Mesodermal cell (in vitro differentiated cells): ENCODE data around the gene FAM199X.

Source experiments
- H3K27ac ChIP-seq: 2 replicates; pipeline ENCODE4 v1.7.0; 2013; ENCODE audit warnings: mild to moderate bottlenecking, low read depth, low read length, moderate library complexity; ENCODE audit not compliant: severe bottlenecking
- H3K36me3 ChIP-seq: 2 replicates; pipeline ENCODE4 v1.7.1; 2013; ENCODE audit warnings: mild to moderate bottlenecking, low read length, moderate library complexity; ENCODE audit not compliant: control insufficient read depth, insufficient read depth
- H3K4me1 ChIP-seq: one replicate; pipeline ENCODE4 v1.7.1; 2013; ENCODE audit warnings: mild to moderate bottlenecking, low read length; ENCODE audit not compliant: insufficient read depth, control insufficient read depth, poor library complexity, severe bottlenecking
- H3K4me3 ChIP-seq: 2 replicates; pipeline ENCODE4 v1.7.0; 2013; ENCODE audit warnings: low read length, control low read depth, mild to moderate bottlenecking; ENCODE audit not compliant: insufficient read depth, poor library complexity, severe bottlenecking; ENCODE audit errors: extremely low read depth
- H3K9me3 ChIP-seq: 2 replicates; pipeline ENCODE4 v1.7.1; 2013; ENCODE audit warnings: mild to moderate bottlenecking, low read length, moderate library complexity; ENCODE audit not compliant: control insufficient read depth
- whole genome bisulfite sequencing, 2 experiments: methylation state at CpG; one replicate each; pipeline ENCODE4 v1.1.5; 2013; ENCODE audit warnings: missing lambda C conversion rate in 2 of 2; ENCODE audit not compliant: insufficient coverage in 2 of 2; 5-methylcytosine and 5-hydroxymethylcytosine counted together

Gene FAM199X

GRCh38 chrX:104141087-104141760 is 25.0 kb upstream of the FAM199X start:
- Histone ChIP-seq H3K36me3 (no peaks in the 10 kb centered on the region), H3K4me3 (no peak overlapping the region), H3K27ac (no peak overlapping the region), H3K9me3 (no peaks in the 10 kb centered on the region), H3K4me1 (no peaks in the 10 kb centered on the region)
- 80 to 96% methylated on average over 1 to 5 of the region's 8 CpGs for WGBS, 2 experiments

- Histone ChIP-seq H3K4me1 (no peaks in the 10 kb centered on the region), H3K27ac (no peak overlapping the region)
- WGBS, 2 experiments = 20% methylated on average over 1 of the region's 1 CpG; no CpG with 5 or more reads in 1 of the 2 experiments
These were observed 15.2 kb upstream of the FAM199X start for GRCh38 chrX:104151037-104151436.

GRCh38 chrX:104156630-104157529 is 9.4 kb upstream of the FAM199X start, which contains the start of gene SLC25A53:
Gene SLC25A53, minus strand, starts transcription at chrX:104157009. Its CDS starts 51,752 bp downstream, at chrX:104105257.
- Histone ChIP-seq H3K36me3 (no peaks in the 10 kb centered on the region), H3K4me1 (no peaks in the 10 kb centered on the region), H3K9me3 (no peaks in the 10 kb centered on the region), H3K27ac (peak within 1 kb of the TSS; percentile 86), H3K4me3 (peak within 1 kb of the TSS; percentile 55)
- WGBS, 2 experiments = 0% methylated on average over 8 to 19 of the region's 44 CpGs

More at GRCh38 chrX:104151037-104151436, 15.2 kb upstream of the FAM199X start:
- Histone ChIP-seq H3K4me3 (no peak overlapping the region), H3K9me3 (no peaks in the 10 kb centered on the region), H3K36me3 (no peaks in the 10 kb centered on the region)

GRCh38 chrX:104166735-104167436 is 633 bp downstream of the FAM199X start:
- peak overlapping the region; percentile 63 for H3K4me3 ChIP-seq
- no peaks in the 10 kb centered on the region for H3K4me1 ChIP-seq
- H3K27ac ChIP-seq = no peak overlapping the region
- H3K9me3 ChIP-seq = no peaks in the 10 kb centered on the region
- 0% methylated on average over 2 of the region's 37 CpGs for WGBS, 2 experiments
- peaks cover 13% of the 10 kb centered on the region for H3K36me3 ChIP-seq

- Histone ChIP-seq H3K4me1 (no peaks in the 10 kb centered on the region), H3K4me3 (peak overlapping the region; percentile 63), H3K9me3 (no peaks in the 10 kb centered on the region), H3K36me3 (peaks cover 13% of the 10 kb centered on the region), H3K27ac (no peak overlapping the region)
- WGBS, 2 experiments = no CpG with 5 or more reads among the region's 1 CpG
These were observed 1.9 kb downstream of the FAM199X start for GRCh38 chrX:104168127-104168526.

GRCh38 chrX:104172121-104172520 is 5.9 kb downstream of the FAM199X start:
- Histone ChIP-seq H3K36me3 (peaks cover 19% of the 10 kb centered on the region), H3K4me1 (no peaks in the 10 kb centered on the region), H3K27ac (no peak overlapping the region), H3K4me3 (no peak overlapping the region), H3K9me3 (no peaks in the 10 kb centered on the region)
- WGBS, 2 experiments = no CpG with 5 or more reads among the region's 6 CpGs

- Histone ChIP-seq H3K9me3 (no peaks in the 10 kb centered on the region), H3K27ac (no peak overlapping the region), H3K4me1 (no peaks in the 10 kb centered on the region), H3K36me3 (peaks cover 19% of the 10 kb centered on the region), H3K4me3 (no peak overlapping the region)
- WGBS, 2 experiments = no CpG with 5 or more reads among the region's 2 CpGs
These were observed 6.5 kb downstream of the FAM199X start for GRCh38 chrX:104172788-104173187.

GRCh38 chrX:104173841-104174240 is 7.6 kb downstream of the FAM199X start:
- Histone ChIP-seq H3K4me1 (no peaks in the 10 kb centered on the region), H3K9me3 (no peaks in the 10 kb centered on the region), H3K27ac (no peak overlapping the region), H3K36me3 (peaks cover 24% of the 10 kb centered on the region), H3K4me3 (no peak overlapping the region)
- no CpG with 5 or more reads among the region's 6 CpGs for WGBS, 2 experiments

GRCh38 chrX:104183685-104184084 is 17.4 kb downstream of the FAM199X start:
- H3K4me3 ChIP-seq = no peak overlapping the region
- H3K4me1 ChIP-seq = no peaks in the 10 kb centered on the region
- H3K36me3 ChIP-seq = peaks cover 35% of the 10 kb centered on the region
- no peaks in the 10 kb centered on the region for H3K9me3 ChIP-seq
- no peak overlapping the region for H3K27ac ChIP-seq
- WGBS, 2 experiments = 100% methylated on average over 3 of the region's 4 CpGs; no CpG with 5 or more reads in 1 of the 2 experiments

- Histone ChIP-seq H3K36me3 (peaks cover 36% of the 10 kb centered on the region), H3K9me3 (no peaks in the 10 kb centered on the region), H3K4me3 (no peak overlapping the region), H3K4me1 (no peaks in the 10 kb centered on the region), H3K27ac (no peak overlapping the region)
- 92 to 100% methylated on average over 1 to 2 of the region's 8 CpGs for WGBS, 2 experiments
These were observed 21.7 kb downstream of the FAM199X start for GRCh38 chrX:104187931-104188330.
